AG10803 (cell line): ENCODE data around the gene BOLL.
"Not testable (repeated sequence)": the region's sequence is repeated elsewhere in the genome, so short reads cannot be mapped to it uniquely, and the experiment has no call there.

Experiments
- DNase-seq: peaks from one replicate; pipeline ENCODE4 v3.0.0; 2010; ENCODE audit warnings: low read depth
- H3K4me3 ChIP-seq: 2 replicates; pipeline ENCODE4 v1.5.1; 2011; ENCODE audit warnings: mild to moderate bottlenecking, low read length, control low read depth
- CTCF ChIP-seq: conservative IDR thresholded peaks from 2 replicates; pipeline ENCODE4 v1.5.1; 2011; ENCODE audit warnings: mild to moderate bottlenecking, low read length, control low read depth, inconsistent platforms

The BOLL gene

GRCh38 chr2:197784956-197785941 is at the start of gene BOLL:
Gene BOLL (minus strand): TSS chr2:197785319. CDS start chr2:197781850, 3,469 bp downstream.
- TF ChIP-seq CTCF = no peak
- peak within 1 kb of the TSS; percentile 38; the same call in 1 of the 2 replicates for H3K4me3 ChIP-seq
- no peak for DNase-seq

- not testable (repeated sequence) for H3K4me3 ChIP-seq, DNase-seq
Measured at GRCh38 chr2:197834771-197835170, 49.7 kb upstream of the BOLL start.

GRCh38 chr2:197828464-197829135 is 43.5 kb upstream of the BOLL start:
- DNase-seq = peak; percentile 75
- H3K4me3 ChIP-seq = no peak overlapping the region
- no peak for TF ChIP-seq CTCF

- no peak for TF ChIP-seq CTCF
- no peak for DNase-seq
- no peak overlapping the region for H3K4me3 ChIP-seq
Measured at GRCh38 chr2:197827618-197828017, 42.5 kb upstream of the BOLL start.

GRCh38 chr2:197822333-197822732 is 37.2 kb upstream of the BOLL start:
- no peak overlapping the region for H3K4me3 ChIP-seq
- TF ChIP-seq CTCF = no peak
- DNase-seq = no peak

- H3K4me3 ChIP-seq = no peak overlapping the region
- no peak for DNase-seq
- no peak for TF ChIP-seq CTCF
Measured at GRCh38 chr2:197821550-197822289, 36.6 kb upstream of the BOLL start.

GRCh38 chr2:197814526-197814925 is 29.4 kb upstream of the BOLL start:
- no peak overlapping the region for H3K4me3 ChIP-seq
- no peak for DNase-seq
- TF ChIP-seq CTCF = no peak
